Left lung (tissue), 10 donors: ENCODE measurements around the gene MEA1. TPM values are rescaled to one million over a fixed set of nuclear protein-coding genes. Genes with fewer than 3 reads are reported as not detected.

Experiments
- ATAC-seq: fragments of 200-7000 bp; cut with Tn5 transposase; one replicate; pipeline ENCODE4 v1.9.1; 2020; ENCODE audit warnings: moderate library complexity
- DNase-seq, 4 donors: peaks; one replicate each; pipeline ENCODE4 v3.0.0-alpha.2; 2013 to 2020
- H3K27ac ChIP-seq, 2 donors: fragments of 200-600 bp; sonication (generic) in 1 of 2; one replicate each; pipeline versions ENCODE4 v1.5.0 to v1.8.0; 2020 to 2021
- H3K27me3 ChIP-seq, 2 donors: fragments of 200-600 bp; sonication (generic) in 1 of 2; one replicate each; pipeline versions ENCODE4 v1.5.0 to v1.8.0; 2020 to 2021
- H3K36me3 ChIP-seq, 2 donors: fragments of 200-600 bp; sonication (generic) in 1 of 2; one replicate each; pipeline versions ENCODE4 v1.5.0 to v1.8.0; 2020 to 2021
- H3K4me1 ChIP-seq, 2 donors: fragments of 200-600 bp; one replicate each; pipeline ENCODE4 v1.8.0; 2021
- H3K4me3 ChIP-seq, 2 donors: fragments of 200-600 bp; sonication (generic) in 1 of 2; one replicate each; pipeline versions ENCODE4 v1.5.0 to v1.8.0; 2020 to 2021; ENCODE audit warnings: mild to moderate bottlenecking in 1 of 2
- H3K9me3 ChIP-seq, 2 donors: fragments of 200-600 bp; sonication (generic) in 1 of 2; one replicate each; pipeline versions ENCODE4 v1.5.0 to v1.8.0; 2020 to 2021
- CTCF ChIP-seq, 2 donors: fragments of 200-600 bp; sonication (generic) in 1 of 2; IDR thresholded peaks; one replicate each; pipeline versions ENCODE4 v1.5.0 to v1.8.0; 2021; ENCODE audit warnings: antibody characterized with exemption in 2 of 2
- intact Hi-C, 2 donors: fragments of 100-400 bp; cut with DNase I; formaldehyde crosslinking; loops; one replicate each; pipeline versions ENCODE4 v1.11.2 to v1.14.2; 2022
- polyA plus RNA-seq, 6 donors: library from polyadenylated mRNA; unstranded; fragments of 120-200 nt; gene quantifications; one replicate each; pipeline ENCODE4 v1.2.1, GENCODE V29; 2013; ENCODE audit not compliant: insufficient read length in 6 of 6
- total RNA-seq, 2 donors: library from RNA; stranded (reverse); fragmentation: NEBNext Ultra II Directional; extraction: Animal tissue kit (Norgen Biotek cat#: 25700); gene quantifications; one replicate each; pipeline ENCODE4 v1.2.1, GENCODE V29; 2021
- donor health status: DM: no; HTN: yes; CAD: no.
- donor health status: DM: no; HTN: no; CAD: no.

Gene MEA1
- total and polyA plus RNA-seq, 8 donors: 42.7 to 82.6 (median 76.4) TPM

GRCh38 chr6:42988486-42989020, 25.2 kb downstream of the MEA1 start:
- no peaks in the 10 kb centered on the region for H3K9me3 ChIP-seq
- no peaks in the 10 kb centered on the region for H3K27me3 ChIP-seq
- DNase-seq (peak in 1 of 4 donors; percentile 13), ATAC-seq (no peak)
- H3K4me3 ChIP-seq: no peak overlapping the region
- H3K4me1 ChIP-seq: peaks cover 17 to 38% of the 10 kb centered on the region in 2 donors
- no peak overlapping the region for H3K27ac ChIP-seq
- TF ChIP-seq CTCF (IDR thresholded peaks at IDR 0.05): no peak
- H3K36me3 ChIP-seq: peaks cover 0 to 30% of the 10 kb centered on the region in 2 donors
- intact Hi-C loops: no loop called here

GRCh38 chr6:42987533-42988451, 26.0 kb downstream of the MEA1 start:
- TF ChIP-seq CTCF (IDR thresholded peaks at IDR 0.05): no peak

GRCh38 chr6:42984924-42985475, 28.7 kb downstream of the MEA1 start:
- Histone ChIP-seq H3K27me3 (no peaks in the 10 kb centered on the region), H3K36me3 (peaks cover 0 to 10% of the 10 kb centered on the region in 2 donors), H3K27ac (peak overlapping the region; percentile 69 to 87), H3K4me3 (peak overlapping the region; percentile 85 to 96), H3K9me3 (no peaks in the 10 kb centered on the region), H3K4me1 (peaks cover 17 to 46% of the 10 kb centered on the region in 2 donors)
- intact Hi-C loops: no loop called here
- no peak for TF ChIP-seq CTCF (IDR thresholded peaks at IDR 0.05)
- ATAC-seq (peak; percentile 6), DNase-seq (peak in 2 of 4 donors; percentile 38 to 55)

More at GRCh38 chr6:42987533-42988451, 26.0 kb downstream of the MEA1 start:
- peaks cover 0 to 30% of the 10 kb centered on the region in 2 donors for H3K36me3 ChIP-seq
- no peaks in the 10 kb centered on the region for H3K9me3 ChIP-seq
- H3K4me3 ChIP-seq: no peak overlapping the region
- H3K27ac ChIP-seq: no peak overlapping the region
- peaks cover 17 to 44% of the 10 kb centered on the region in 2 donors for H3K4me1 ChIP-seq
- intact Hi-C loops: no loop called here
- DNase-seq (peak in 2 of 4 donors; percentile 20 to 35), ATAC-seq (no peak)
- no peaks in the 10 kb centered on the region for H3K27me3 ChIP-seq

GRCh38 chr6:42984001-42984923, 29.5 kb downstream of the MEA1 start, which contains the start of gene PPP2R5D:
PPP2R5D (plus strand) TSS chr6:42984570; CDS start chr6:42984678, 108 bp downstream.
- peaks cover 22 to 53% of the 10 kb centered on the region in 2 donors for H3K4me1 ChIP-seq
- H3K27me3 ChIP-seq: no peaks in the 10 kb centered on the region
- peak within 1 kb of the TSS; percentile 85 to 96 for H3K4me3 ChIP-seq
- ATAC-seq: peak; percentile 96
- peaks cover 0 to 4% of the 10 kb centered on the region in 2 donors for H3K36me3 ChIP-seq
- peak; percentile 95 to 98 (median 97) for DNase-seq
- H3K27ac ChIP-seq: peak within 1 kb of the TSS; percentile 69 to 87
- intact Hi-C loops: no loop called here
- H3K9me3 ChIP-seq: no peaks in the 10 kb centered on the region
- TF ChIP-seq CTCF (IDR thresholded peaks at IDR 0.05): peak in 1 of 2 donors; percentile 15
